ENCODE data around the gene INIP. TPM values are rescaled to one million over a fixed set of nuclear protein-coding genes. Genes with fewer than 3 reads are reported as not detected.
A peak's percentile ranks its signal among the peaks of the same experiment; 100 is the strongest.

Gene INIP
- total RNA-seq, 1 experiment from 2014 or later = 51.0 TPM

GRCh38 chr9:112705768-112706427, 12.0 kb downstream of the INIP start:
- Histone ChIP-seq H3K4me1 (ENCODE audit: low read length) (peaks cover 26% of the 10 kb centered on the region), H3K27ac (ENCODE audit: low read length) (no peak overlapping the region), H4K20me1 (ENCODE audit: insufficient read depth, low read depth, low read length) (no peaks in the 10 kb centered on the region), H3K79me2 (ENCODE audit: low read length) (peaks cover 94% of the 10 kb centered on the region), H3K4me2 (ENCODE audit: low read depth, low read length, poor library complexity, severe bottlenecking) (no peak overlapping the region), H3K9me2 (replicated peaks; ENCODE audit: insufficient read depth, low read length) (no peaks in the 10 kb centered on the region), H2AFZ (ENCODE audit: low read length) (no peak overlapping the region), H3K9ac (ENCODE audit: low read length) (no peak overlapping the region), H3K4me3 (ENCODE audit: low read length) (no peak overlapping the region), H3K27me3 (ENCODE audit: low read length) (no peaks in the 10 kb centered on the region), H3K9me3 (ENCODE audit: low read length) (no peaks in the 10 kb centered on the region), H3K36me3 (ENCODE audit: insufficient read depth, low read length) (peaks cover 35% of the 10 kb centered on the region; the same call in 1 of the 2 replicates)
- DNase-seq = peak; percentile 50

- Histone ChIP-seq H3K27me3 (ENCODE audit: low read length) (no peaks in the 10 kb centered on the region), H3K79me2 (ENCODE audit: low read length) (peaks cover 92% of the 10 kb centered on the region), H3K27ac (ENCODE audit: low read length) (no peak overlapping the region), H3K9me3 (ENCODE audit: low read length) (no peaks in the 10 kb centered on the region), H3K4me3 (ENCODE audit: low read length) (no peak overlapping the region), H3K4me1 (ENCODE audit: low read length) (peaks cover 14% of the 10 kb centered on the region), H3K9me2 (replicated peaks; ENCODE audit: insufficient read depth, low read length) (no peaks in the 10 kb centered on the region), H4K20me1 (ENCODE audit: insufficient read depth, low read depth, low read length) (no peaks in the 10 kb centered on the region), H3K4me2 (ENCODE audit: low read depth, low read length, poor library complexity, severe bottlenecking) (no peak overlapping the region), H3K36me3 (ENCODE audit: insufficient read depth, low read length) (peaks cover 22% of the 10 kb centered on the region; the same call in 1 of the 2 replicates), H3K9ac (ENCODE audit: low read length) (no peak overlapping the region), H2AFZ (ENCODE audit: low read length) (no peak overlapping the region)
- no peak for DNase-seq
Measured at GRCh38 chr9:112703304-112703703, 14.6 kb downstream of the INIP start.

GRCh38 chr9:112700085-112700484, 17.8 kb downstream of the INIP start:
- Histone ChIP-seq H3K36me3 (ENCODE audit: insufficient read depth, low read length) (peaks cover 20% of the 10 kb centered on the region), H3K4me1 (ENCODE audit: low read length) (peaks cover 7% of the 10 kb centered on the region)

GRCh38 chr9:112699230-112699629, 18.7 kb downstream of the INIP start:
- no peak for DNase-seq
- H3K4me1 ChIP-seq (ENCODE audit: low read length) = peaks cover 1% of the 10 kb centered on the region; the same call in 1 of the 2 replicates
- H3K36me3 ChIP-seq (ENCODE audit: insufficient read depth, low read length) = peaks cover 20% of the 10 kb centered on the region

More at GRCh38 chr9:112700085-112700484, 17.8 kb downstream of the INIP start:
- H3K9me2 ChIP-seq (replicated peaks; ENCODE audit: insufficient read depth, low read length) = no peaks in the 10 kb centered on the region
- no peak overlapping the region for H3K9ac ChIP-seq (ENCODE audit: low read length)
- H3K79me2 ChIP-seq (ENCODE audit: low read length) = peaks cover 87% of the 10 kb centered on the region
- no peaks in the 10 kb centered on the region for H4K20me1 ChIP-seq (ENCODE audit: insufficient read depth, low read depth, low read length)
- H3K27ac ChIP-seq (ENCODE audit: low read length) = no peak overlapping the region
- DNase-seq = no peak
- H3K27me3 ChIP-seq (ENCODE audit: low read length) = no peaks in the 10 kb centered on the region
- H3K4me2 ChIP-seq (ENCODE audit: low read depth, low read length, poor library complexity, severe bottlenecking) = no peak overlapping the region
- H3K4me3 ChIP-seq (ENCODE audit: low read length) = no peak overlapping the region
- H2AFZ ChIP-seq (ENCODE audit: low read length) = no peak overlapping the region
- H3K9me3 ChIP-seq (ENCODE audit: low read length) = no peaks in the 10 kb centered on the region

GRCh38 chr9:112696461-112696860, 21.5 kb downstream of the INIP start:
- no peaks in the 10 kb centered on the region for H3K9me2 ChIP-seq (replicated peaks; ENCODE audit: insufficient read depth, low read length)
- no peak overlapping the region for H3K4me2 ChIP-seq (ENCODE audit: low read depth, low read length, poor library complexity, severe bottlenecking)
- H3K4me1 ChIP-seq (ENCODE audit: low read length) = no peaks in the 10 kb centered on the region
- peaks cover 13% of the 10 kb centered on the region for H3K36me3 ChIP-seq (ENCODE audit: insufficient read depth, low read length)
- H4K20me1 ChIP-seq (ENCODE audit: insufficient read depth, low read depth, low read length) = no peaks in the 10 kb centered on the region
- no peak overlapping the region for H3K27ac ChIP-seq (ENCODE audit: low read length)
- peaks cover 68% of the 10 kb centered on the region for H3K79me2 ChIP-seq (ENCODE audit: low read length)
- no peak for DNase-seq
- no peak overlapping the region for H3K4me3 ChIP-seq (ENCODE audit: low read length)
- no peak overlapping the region for H3K9ac ChIP-seq (ENCODE audit: low read length)
- no peaks in the 10 kb centered on the region for H3K27me3 ChIP-seq (ENCODE audit: low read length)
- H2AFZ ChIP-seq (ENCODE audit: low read length) = no peak overlapping the region
- H3K9me3 ChIP-seq (ENCODE audit: low read length) = no peaks in the 10 kb centered on the region

More at GRCh38 chr9:112699230-112699629, 18.7 kb downstream of the INIP start:
- Histone ChIP-seq H3K27ac (ENCODE audit: low read length) (no peak overlapping the region), H3K27me3 (ENCODE audit: low read length) (no peaks in the 10 kb centered on the region), H3K79me2 (ENCODE audit: low read length) (peaks cover 88% of the 10 kb centered on the region), H3K4me3 (ENCODE audit: low read length) (no peak overlapping the region), H3K4me2 (ENCODE audit: low read depth, low read length, poor library complexity, severe bottlenecking) (no peak overlapping the region), H2AFZ (ENCODE audit: low read length) (no peak overlapping the region), H3K9me3 (ENCODE audit: low read length) (no peaks in the 10 kb centered on the region), H4K20me1 (ENCODE audit: insufficient read depth, low read depth, low read length) (no peaks in the 10 kb centered on the region), H3K9me2 (replicated peaks; ENCODE audit: insufficient read depth, low read length) (no peaks in the 10 kb centered on the region), H3K9ac (ENCODE audit: low read length) (no peak overlapping the region)

GRCh38 chr9:112694706-112695555, 23.0 kb downstream of the INIP start:
- no peaks in the 10 kb centered on the region for H4K20me1 ChIP-seq (ENCODE audit: insufficient read depth, low read depth, low read length)
- no peak overlapping the region for H3K4me3 ChIP-seq (ENCODE audit: low read length)
- no peaks in the 10 kb centered on the region for H3K9me3 ChIP-seq (ENCODE audit: low read length)
- peaks cover 59% of the 10 kb centered on the region for H3K79me2 ChIP-seq (ENCODE audit: low read length)
- H3K9me2 ChIP-seq (replicated peaks; ENCODE audit: insufficient read depth, low read length) = no peaks in the 10 kb centered on the region
- no peak overlapping the region for H3K9ac ChIP-seq (ENCODE audit: low read length)
- no peak overlapping the region for H2AFZ ChIP-seq (ENCODE audit: low read length)
- H3K36me3 ChIP-seq (ENCODE audit: insufficient read depth, low read length) = peaks cover 12% of the 10 kb centered on the region
- no peak overlapping the region for H3K27ac ChIP-seq (ENCODE audit: low read length)
- no peak for DNase-seq
- H3K4me1 ChIP-seq (ENCODE audit: low read length) = no peaks in the 10 kb centered on the region
- no peaks in the 10 kb centered on the region for H3K27me3 ChIP-seq (ENCODE audit: low read length)
- no peak overlapping the region for H3K4me2 ChIP-seq (ENCODE audit: low read depth, low read length, poor library complexity, severe bottlenecking)

GRCh38 chr9:112689161-112689740, 28.7 kb downstream of the INIP start:
- Histone ChIP-seq H4K20me1 (ENCODE audit: insufficient read depth, low read depth, low read length) (no peaks in the 10 kb centered on the region), H3K27ac (ENCODE audit: low read length) (no peak overlapping the region), H3K9me2 (replicated peaks; ENCODE audit: insufficient read depth, low read length) (no peaks in the 10 kb centered on the region), H3K36me3 (ENCODE audit: insufficient read depth, low read length) (peaks cover 29% of the 10 kb centered on the region; the same call in 1 of the 2 replicates), H3K9ac (ENCODE audit: low read length) (no peak overlapping the region), H3K27me3 (ENCODE audit: low read length) (no peaks in the 10 kb centered on the region), H3K4me2 (ENCODE audit: low read depth, low read length, poor library complexity, severe bottlenecking) (no peak overlapping the region), H3K9me3 (ENCODE audit: low read length) (no peaks in the 10 kb centered on the region), H2AFZ (ENCODE audit: low read length) (no peak overlapping the region), H3K4me3 (ENCODE audit: low read length) (no peak overlapping the region), H3K4me1 (ENCODE audit: low read length) (no peaks in the 10 kb centered on the region), H3K79me2 (ENCODE audit: low read length) (peaks cover 14% of the 10 kb centered on the region; the same call in 1 of the 2 replicates)
- no peak for DNase-seq

Measured in Karpas-422 (cell line).